Measurements from ENCODE around the gene DIMT1.

DIMT1 gene

GRCh38 chr5:62371409-62371808 lies 32.3 kb downstream of the DIMT1 start:
- DNase-seq (ENCODE audit: low read depth in 2 of 2), result no peak

GRCh38 chr5:62369039-62369438 lies 34.7 kb downstream of the DIMT1 start:
- DNase-seq (ENCODE audit: low read depth in 2 of 2), result no peak

- no peak for DNase-seq (ENCODE audit: low read depth in 2 of 2)
Observed at GRCh38 chr5:62362701-62363100, 41.0 kb downstream of the DIMT1 start.

- no peak for DNase-seq (ENCODE audit: low read depth in 2 of 2)
Observed at GRCh38 chr5:62354028-62354874, 49.5 kb downstream of the DIMT1 start.

- DNase-seq (ENCODE audit: low read depth in 2 of 2), result no peak
Observed at GRCh38 chr5:62348723-62349481, 54.8 kb downstream of the DIMT1 start.

- no peak for DNase-seq (ENCODE audit: low read depth in 2 of 2)
Observed at GRCh38 chr5:62347928-62348327, 55.8 kb downstream of the DIMT1 start.

GRCh38 chr5:62346748-62347147 lies 57.0 kb downstream of the DIMT1 start:
- no peak for DNase-seq (ENCODE audit: low read depth in 2 of 2)

- no peak for DNase-seq (ENCODE audit: low read depth in 2 of 2)
Observed at GRCh38 chr5:62343428-62343827, 60.3 kb downstream of the DIMT1 start.

GRCh38 chr5:62342476-62342837 lies 61.2 kb downstream of the DIMT1 start:
- DNase-seq (ENCODE audit: low read depth in 2 of 2), result no peak

- no peak for DNase-seq (ENCODE audit: low read depth in 2 of 2)
Observed at GRCh38 chr5:62341783-62342475, 61.8 kb downstream of the DIMT1 start.

GRCh38 chr5:62340979-62341378 lies 62.7 kb downstream of the DIMT1 start:
- no peak for DNase-seq (ENCODE audit: low read depth in 2 of 2)

- no peak for DNase-seq (ENCODE audit: low read depth in 2 of 2)
Observed at GRCh38 chr5:62340392-62340791, 63.3 kb downstream of the DIMT1 start.
